HL-60/S4 treated with retinoic acid at 250 ng/mL for 4 days and 3 days (cell line): ENCODE data around the gene CUL9.

Source experiments
- in situ Hi-C: fragments of 300-500 bp; cut with MboI; formaldehyde crosslinking; loops from 2 replicates; pipeline ENCODE4 v1.7.0; 2022; ENCODE audit warnings: low sequenced_read_pairs

Gene CUL9

GRCh38 chr6:43226192-43226851, 44.3 kb downstream of the CUL9 start:
- in situ Hi-C loops, result no loop called here

GRCh38 chr6:43228951-43229802, 47.2 kb downstream of the CUL9 start, which contains the start of gene DNPH1:
DNPH1 (minus strand) TSS chr6:43229481; CDS start chr6:43229456, 25 bp downstream.
- in situ Hi-C loops, result no loop called here

GRCh38 chr6:43229803-43230620, 48.0 kb downstream of the CUL9 start:
- in situ Hi-C loops, result no loop called here

- in situ Hi-C loops, result no loop called here
Observed at GRCh38 chr6:43231053-43231452, 49.1 kb downstream of the CUL9 start.

- in situ Hi-C loops, result no loop called here
Observed at GRCh38 chr6:43231735-43232450, 49.9 kb downstream of the CUL9 start.

- in situ Hi-C loops, result no loop called here
Observed at GRCh38 chr6:43235841-43236240, 53.8 kb downstream of the CUL9 start.

- in situ Hi-C loops, result no loop called here
Observed at GRCh38 chr6:43239054-43239453, 57.1 kb downstream of the CUL9 start.

- in situ Hi-C loops, result no loop called here
Observed at GRCh38 chr6:43240950-43241349, 59.0 kb downstream of the CUL9 start.

GRCh38 chr6:43241446-43241845, 59.5 kb downstream of the CUL9 start:
- in situ Hi-C loops, result no loop called here

- in situ Hi-C loops, result no loop called here
Observed at GRCh38 chr6:43242908-43243663, 61.1 kb downstream of the CUL9 start, which contains the start of gene TTBK1. TTBK1 (plus strand) TSS chr6:43243481; CDS start chr6:43246661, 3,180 bp downstream.

- in situ Hi-C loops, result no loop called here
Observed at GRCh38 chr6:43243664-43244321, 61.8 kb downstream of the CUL9 start.

- in situ Hi-C loops, result no loop called here
Observed at GRCh38 chr6:43246301-43247113, 64.5 kb downstream of the CUL9 start.

GRCh38 chr6:43247114-43247999, 65.4 kb downstream of the CUL9 start:
- in situ Hi-C loops, result no loop called here

GRCh38 chr6:43248101-43248500, 66.1 kb downstream of the CUL9 start:
- in situ Hi-C loops, result no loop called here

GRCh38 chr6:43248791-43249190, 66.8 kb downstream of the CUL9 start:
- in situ Hi-C loops, result no loop called here

- in situ Hi-C loops, result loop anchor here (25.0 kb wide), 1 partner anchor 236 kb away; the partner anchor contains the start of gene TJAP1
Observed at GRCh38 chr6:43250992-43251373, 69.0 kb downstream of the CUL9 start.

- in situ Hi-C loops, result loop anchor here (25.0 kb wide), 1 partner anchor 234 kb away; the partner anchor contains the start of gene TJAP1
Observed at GRCh38 chr6:43253401-43253800, 71.4 kb downstream of the CUL9 start.
